ENCODE data around the gene FARP1.

DNA sequence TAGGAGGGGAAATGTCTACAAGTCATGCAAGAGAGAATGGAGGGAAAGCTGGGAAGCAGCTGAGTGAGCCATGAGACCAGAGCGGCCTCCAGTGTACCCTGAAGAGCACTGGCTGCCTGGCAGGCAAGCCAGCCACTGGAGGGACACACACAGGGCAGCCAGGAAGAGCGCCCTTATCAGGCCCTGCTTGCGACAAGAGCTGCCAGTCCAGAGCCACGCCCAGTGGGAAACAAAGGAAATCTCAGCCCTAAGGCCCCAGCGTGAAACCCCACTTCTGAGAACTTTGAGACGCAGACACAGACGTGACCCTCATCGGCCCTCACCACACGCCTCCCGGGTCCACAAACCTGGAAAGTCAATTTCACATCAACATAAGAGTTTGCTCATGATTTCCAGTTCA lies 329.0 kb downstream of the FARP1 start:
- TF ChIP-seq, protein P1, sequence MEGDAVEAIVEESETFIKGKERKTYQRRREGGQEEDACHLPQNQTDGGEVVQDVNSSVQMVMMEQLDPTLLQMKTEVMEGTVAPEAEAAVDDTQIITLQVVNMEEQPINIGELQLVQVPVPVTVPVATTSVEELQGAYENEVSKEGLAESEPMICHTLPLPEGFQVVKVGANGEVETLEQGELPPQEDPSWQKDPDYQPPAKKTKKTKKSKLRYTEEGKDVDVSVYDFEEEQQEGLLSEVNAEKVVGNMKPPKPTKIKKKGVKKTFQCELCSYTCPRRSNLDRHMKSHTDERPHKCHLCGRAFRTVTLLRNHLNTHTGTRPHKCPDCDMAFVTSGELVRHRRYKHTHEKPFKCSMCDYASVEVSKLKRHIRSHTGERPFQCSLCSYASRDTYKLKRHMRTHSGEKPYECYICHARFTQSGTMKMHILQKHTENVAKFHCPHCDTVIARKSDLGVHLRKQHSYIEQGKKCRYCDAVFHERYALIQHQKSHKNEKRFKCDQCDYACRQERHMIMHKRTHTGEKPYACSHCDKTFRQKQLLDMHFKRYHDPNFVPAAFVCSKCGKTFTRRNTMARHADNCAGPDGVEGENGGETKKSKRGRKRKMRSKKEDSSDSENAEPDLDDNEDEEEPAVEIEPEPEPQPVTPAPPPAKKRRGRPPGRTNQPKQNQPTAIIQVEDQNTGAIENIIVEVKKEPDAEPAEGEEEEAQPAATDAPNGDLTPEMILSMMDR (IDR thresholded peaks at IDR 0.05; ENCODE audit: low read depth, low read length, poor library complexity, severe bottlenecking) = no peak
- no peak for TF ChIP-seq EZH2phosphoT487 (IDR thresholded peaks at IDR 0.05; ENCODE audit: borderline replicate concordance, low read length)

Measured in DOHH2 (cell line).